HG03460 (cell line): ENCODE data around the gene SLC40A1.

Experiments
- ATAC-seq: cut with Tn5 transposase; IDR thresholded peaks from one replicate; pipeline ENCODE4 v1.9.1; 2021; ENCODE audit not compliant: unreplicated experiment

The SLC40A1 gene

GRCh38 chr2:189517847-189518535 lies 62.6 kb downstream of the SLC40A1 start:
- ATAC-seq = no peak

- ATAC-seq = no peak
Observed at GRCh38 chr2:189516546-189516945, 64.0 kb downstream of the SLC40A1 start.

- no peak for ATAC-seq
Observed at GRCh38 chr2:189515264-189515663, 65.3 kb downstream of the SLC40A1 start.

GRCh38 chr2:189514104-189514503 lies 66.5 kb downstream of the SLC40A1 start:
- no peak for ATAC-seq

GRCh38 chr2:189512879-189513278 lies 67.7 kb downstream of the SLC40A1 start:
- ATAC-seq = no peak

GRCh38 chr2:189511960-189512319 lies 68.6 kb downstream of the SLC40A1 start:
- ATAC-seq = no peak

- ATAC-seq = no peak
Observed at GRCh38 chr2:189511210-189511959, 69.2 kb downstream of the SLC40A1 start.
